ENCODE measurements around the gene PDZD7.

DNA sequence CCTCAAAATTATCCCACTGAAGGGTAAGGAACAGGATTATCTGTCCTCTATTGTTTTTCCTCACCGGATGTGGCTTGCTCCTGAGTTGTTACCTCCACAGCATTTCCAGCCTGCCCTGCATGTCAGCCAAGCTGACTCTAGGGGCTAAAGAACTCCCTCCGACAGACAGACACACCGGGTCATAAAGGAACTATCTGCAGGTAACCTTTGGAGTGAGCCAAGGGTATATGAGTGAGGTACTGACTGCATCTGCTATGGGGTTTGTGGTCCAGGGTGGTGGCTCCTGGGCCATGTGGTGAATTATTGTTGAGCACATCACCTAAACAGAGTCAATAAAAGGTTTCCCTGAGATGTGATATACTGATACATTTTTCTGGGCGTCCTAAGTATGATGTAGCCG lies 23.9 kb upstream of the PDZD7 start:
- TF ChIP-seq CTCF (IDR thresholded peaks at IDR 0.05) (no peak), POLR2A (IDR thresholded peaks at IDR 0.05) (no peak), POLR2AphosphoS5 (IDR thresholded peaks at IDR 0.05) (no peak)
